Fibroblast of the aortic adventitia (primary cell): ENCODE results near the gene FMN1. TPM values are rescaled to one million over a fixed set of nuclear protein-coding genes. Genes with fewer than 3 reads are reported as not detected.
"Not testable (repeated sequence)": the region's sequence is repeated elsewhere in the genome, so short reads cannot be mapped to it uniquely, and the experiment has no call there.

Experiments used
- DNase-seq: peaks from one replicate; pipeline ENCODE4 v3.0.0-alpha.2; 2010; ENCODE audit warnings: low read depth
- H3K4me3 ChIP-seq: 2 replicates; pipeline ENCODE4 v1.5.1; 2011; ENCODE audit warnings: low read depth, mild to moderate bottlenecking, control low read depth, low read length, moderate library complexity
- CTCF ChIP-seq: IDR thresholded peaks from 2 replicates; pipeline ENCODE4 v1.5.1; 2011; ENCODE audit warnings: mild to moderate bottlenecking, low read length, control low read depth, inconsistent platforms; ENCODE audit not compliant: insufficient read depth
- total RNA-seq: library from RNA; depleted of rRNA; stranded (reverse); fragments of >200 nt; gene quantifications from 2 replicates; pipeline ENCODE4 v1.2.3, GENCODE V29; 2012; ENCODE audit warnings: low replicate concordance

The FMN1 gene
- total RNA-seq, 1 donor: 1.1 TPM

- DNase-seq: no peak
These were observed 115.9 kb downstream of the FMN1 start for GRCh38 chr15:33078607-33079006.

GRCh38 chr15:33076937-33077336 lies 117.6 kb downstream of the FMN1 start:
- TF ChIP-seq CTCF: no peak
- H3K4me3 ChIP-seq: no peak overlapping the region
- DNase-seq: no peak

More at GRCh38 chr15:33078607-33079006, 115.9 kb downstream of the FMN1 start:
- TF ChIP-seq CTCF: no peak
- H3K4me3 ChIP-seq: no peak overlapping the region

GRCh38 chr15:33074942-33075341 lies 119.6 kb downstream of the FMN1 start:
- TF ChIP-seq CTCF: no peak
- no peak overlapping the region for H3K4me3 ChIP-seq
- no peak for DNase-seq

- no peak for TF ChIP-seq CTCF
- no peak for DNase-seq
- no peak overlapping the region for H3K4me3 ChIP-seq
These were observed 120.3 kb downstream of the FMN1 start for GRCh38 chr15:33074212-33074611.

- no peak for TF ChIP-seq CTCF
- no peak for DNase-seq
- H3K4me3 ChIP-seq: no peak overlapping the region
These were observed 123.1 kb downstream of the FMN1 start for GRCh38 chr15:33071451-33071850.

GRCh38 chr15:33069903-33070302 lies 124.6 kb downstream of the FMN1 start:
- not testable (repeated sequence) for DNase-seq, H3K4me3 ChIP-seq

GRCh38 chr15:33069161-33069560 lies 125.4 kb downstream of the FMN1 start:
- no peak for DNase-seq
- TF ChIP-seq CTCF: no peak
- H3K4me3 ChIP-seq: no peak overlapping the region

- H3K4me3 ChIP-seq: no peak overlapping the region
- DNase-seq: no peak
- no peak for TF ChIP-seq CTCF
These were observed 126.0 kb downstream of the FMN1 start for GRCh38 chr15:33068511-33068990.
